Epithelial cell of proximal tubule (primary cell): Measurements from ENCODE around the gene DIP2B. TPM values are rescaled to one million over a fixed set of nuclear protein-coding genes. Genes with fewer than 3 reads are reported as not detected.
"Not testable (repeated sequence)": the region's sequence is repeated elsewhere in the genome, so short reads cannot be mapped to it uniquely, and the experiment has no call there.

Experiments used
- DNase-seq: peaks from one replicate; pipeline ENCODE4 v3.0.0-alpha.2; 2011; ENCODE audit warnings: low read depth
- H3K4me3 ChIP-seq: 2 replicates; pipeline ENCODE4 v1.5.1; 2011; ENCODE audit warnings: low read depth, mild to moderate bottlenecking, low read length
- CTCF ChIP-seq: conservative IDR thresholded peaks from 2 replicates; pipeline ENCODE4 v1.5.1; 2012; ENCODE audit warnings: low read depth, mild to moderate bottlenecking, low read length
- total RNA-seq: library from RNA; depleted of rRNA; stranded (reverse); fragments of >200 nt; gene quantifications from 2 replicates; pipeline ENCODE4 v1.2.3, GENCODE V29; 2015

The DIP2B gene
- total RNA-seq, 1 donor from 2014 or later, result 21.6 TPM

GRCh38 chr12:50550530-50551223 lies 45.9 kb downstream of the DIP2B start:
- DNase-seq, result no peak
- no peak overlapping the region for H3K4me3 ChIP-seq
- no peak for TF ChIP-seq CTCF

GRCh38 chr12:50551866-50552265 lies 47.1 kb downstream of the DIP2B start:
- no peak for DNase-seq
- TF ChIP-seq CTCF, result no peak
- no peak overlapping the region for H3K4me3 ChIP-seq

- no peak overlapping the region for H3K4me3 ChIP-seq
- no peak for TF ChIP-seq CTCF
- DNase-seq, result no peak
These were observed 49.9 kb downstream of the DIP2B start for GRCh38 chr12:50554651-50555050.

- no peak overlapping the region for H3K4me3 ChIP-seq
- TF ChIP-seq CTCF, result no peak
- DNase-seq, result no peak
These were observed 50.7 kb downstream of the DIP2B start for GRCh38 chr12:50555471-50555885.

- TF ChIP-seq CTCF, result no peak
- no peak overlapping the region for H3K4me3 ChIP-seq
- DNase-seq, result no peak
These were observed 51.5 kb downstream of the DIP2B start for GRCh38 chr12:50556273-50556672.

- H3K4me3 ChIP-seq, result not testable (repeated sequence)
- peak; percentile 67 for DNase-seq
These were observed 52.0 kb downstream of the DIP2B start for GRCh38 chr12:50556796-50557195.

GRCh38 chr12:50557421-50557820 lies 52.6 kb downstream of the DIP2B start:
- H3K4me3 ChIP-seq, result no peak overlapping the region
- no peak for DNase-seq
- no peak for TF ChIP-seq CTCF
